Measurements from ENCODE around the gene C20orf144. TPM values are rescaled to one million over a fixed set of nuclear protein-coding genes. Genes with fewer than 3 reads are reported as not detected.
A peak's percentile ranks its signal among the peaks of the same experiment; 100 is the strongest.
"Not testable (repeated sequence)": the region's sequence is repeated elsewhere in the genome, so short reads cannot be mapped to it uniquely, and the experiment has no call there.

The C20orf144 gene
- total RNA-seq, result under 1 TPM; 0.12 to 0.81 TPM

- Mint-ChIP-seq H3K27ac (peak within 1 kb of the TSS; percentile 62 to 86), H3K27me3 (no peaks in the 10 kb centered on the region), H3K36me3 (no peaks in the 10 kb centered on the region), H3K4me3 (peak within 1 kb of the TSS; percentile 87), H3K4me1 (ENCODE audit: low read depth in 2 of 2) (peaks cover 22 to 25% of the 10 kb centered on the region in 2 donors), H3K9me3 (no peaks in the 10 kb centered on the region)
- ATAC-seq, result no peak
- DNase-seq (ENCODE audit: low spot score), result no peak
These were observed at the start of gene C20orf144 for GRCh38 chr20:33662172-33662571. C20orf144 (plus strand) TSS chr20:33662327; CDS start chr20:33662346, 19 bp downstream.

GRCh38 chr20:33621717-33622400 lies 40.3 kb upstream of the C20orf144 start:
- Mint-ChIP-seq H3K4me1 (ENCODE audit: low read depth in 2 of 2) (peaks cover 9 to 19% of the 10 kb centered on the region in 2 donors), H3K9me3 (no peaks in the 10 kb centered on the region)

GRCh38 chr20:33622705-33623365 lies 39.3 kb upstream of the C20orf144 start:
- no peaks in the 10 kb centered on the region for H3K27me3 Mint-ChIP-seq
- H3K36me3 Mint-ChIP-seq, result no peaks in the 10 kb centered on the region
- DNase-seq (ENCODE audit: low spot score) (no peak), ATAC-seq (no peak)
- peaks cover 9 to 19% of the 10 kb centered on the region in 2 donors for H3K4me1 Mint-ChIP-seq (ENCODE audit: low read depth in 2 of 2)
- H3K27ac Mint-ChIP-seq, result no peak overlapping the region
- H3K9me3 Mint-ChIP-seq, result no peaks in the 10 kb centered on the region
- no peak overlapping the region for H3K4me3 Mint-ChIP-seq

More at GRCh38 chr20:33621717-33622400, 40.3 kb upstream of the C20orf144 start:
- ATAC-seq, result no peak
- no peak for DNase-seq (ENCODE audit: low spot score)
- no peak overlapping the region for H3K27ac Mint-ChIP-seq
- no peaks in the 10 kb centered on the region for H3K36me3 Mint-ChIP-seq
- no peak overlapping the region for H3K4me3 Mint-ChIP-seq
- H3K27me3 Mint-ChIP-seq, result no peaks in the 10 kb centered on the region

- no peak overlapping the region for H3K4me3 Mint-ChIP-seq
- peaks cover 3% of the 10 kb centered on the region for H3K36me3 Mint-ChIP-seq
- ATAC-seq (no peak), DNase-seq (ENCODE audit: low spot score) (no peak)
- H3K4me1 Mint-ChIP-seq (ENCODE audit: low read depth in 2 of 2), result peaks cover 9 to 19% of the 10 kb centered on the region in 2 donors
- H3K9me3 Mint-ChIP-seq, result no peaks in the 10 kb centered on the region
- no peaks in the 10 kb centered on the region for H3K27me3 Mint-ChIP-seq
- peak overlapping the region in 1 of 2 donors; percentile 16 for H3K27ac Mint-ChIP-seq
These were observed 37.7 kb upstream of the C20orf144 start for GRCh38 chr20:33624399-33624798.

- Mint-ChIP-seq H3K27me3 (no peaks in the 10 kb centered on the region), H3K4me3 (no peak overlapping the region), H3K4me1 (ENCODE audit: low read depth in 2 of 2) (peaks cover 9 to 15% of the 10 kb centered on the region in 2 donors), H3K27ac (no peak overlapping the region), H3K9me3 (no peaks in the 10 kb centered on the region), H3K36me3 (peaks cover 7% of the 10 kb centered on the region)
- ATAC-seq (no peak), DNase-seq (ENCODE audit: low spot score) (no peak)
These were observed 35.9 kb upstream of the C20orf144 start for GRCh38 chr20:33626190-33626589.

- no peaks in the 10 kb centered on the region for H3K9me3 Mint-ChIP-seq
- H3K4me3 Mint-ChIP-seq, result no peak overlapping the region
- ATAC-seq (no peak), DNase-seq (ENCODE audit: low spot score) (no peak)
- H3K4me1 Mint-ChIP-seq (ENCODE audit: low read depth in 2 of 2), result peaks cover 9 to 15% of the 10 kb centered on the region in 2 donors
- no peaks in the 10 kb centered on the region for H3K27me3 Mint-ChIP-seq
- H3K36me3 Mint-ChIP-seq, result peaks cover 7% of the 10 kb centered on the region
- H3K27ac Mint-ChIP-seq, result no peak overlapping the region
These were observed 34.4 kb upstream of the C20orf144 start for GRCh38 chr20:33627577-33628216.

- no peaks in the 10 kb centered on the region for H3K9me3 Mint-ChIP-seq
- no peaks in the 10 kb centered on the region for H3K27me3 Mint-ChIP-seq
- H3K4me1 Mint-ChIP-seq (ENCODE audit: low read depth in 2 of 2), result peaks cover 4 to 8% of the 10 kb centered on the region in 2 donors
- DNase-seq (ENCODE audit: low spot score), result no peak
- no peak for ATAC-seq
- peaks cover 7% of the 10 kb centered on the region for H3K36me3 Mint-ChIP-seq
- H3K4me3 Mint-ChIP-seq, result no peak overlapping the region
- H3K27ac Mint-ChIP-seq, result no peak overlapping the region
These were observed 32.6 kb upstream of the C20orf144 start for GRCh38 chr20:33629533-33629932.

- Mint-ChIP-seq H3K27ac (no peak overlapping the region), H3K36me3 (peaks cover 7% of the 10 kb centered on the region), H3K4me1 (ENCODE audit: low read depth in 2 of 2) (peaks cover 0 to 4% of the 10 kb centered on the region in 2 donors), H3K27me3 (no peaks in the 10 kb centered on the region), H3K4me3 (no peak overlapping the region), H3K9me3 (no peaks in the 10 kb centered on the region)
- no peak for ATAC-seq
- DNase-seq (ENCODE audit: low spot score), result no peak
These were observed 32.1 kb upstream of the C20orf144 start for GRCh38 chr20:33629979-33630378.

- no peaks in the 10 kb centered on the region for H3K4me1 Mint-ChIP-seq (ENCODE audit: low read depth in 2 of 2)
- H3K4me3 Mint-ChIP-seq, result no peak overlapping the region
- no peak for DNase-seq (ENCODE audit: low spot score)
- no peak for ATAC-seq
- H3K27ac Mint-ChIP-seq, result no peak overlapping the region
- H3K27me3 Mint-ChIP-seq, result no peaks in the 10 kb centered on the region
- H3K9me3 Mint-ChIP-seq, result no peaks in the 10 kb centered on the region
- H3K36me3 Mint-ChIP-seq, result peaks cover 7% of the 10 kb centered on the region
These were observed 31.6 kb upstream of the C20orf144 start for GRCh38 chr20:33630507-33630906.

GRCh38 chr20:33631910-33632309 lies 30.2 kb upstream of the C20orf144 start:
- peaks cover 10% of the 10 kb centered on the region for H3K36me3 Mint-ChIP-seq
- not testable (repeated sequence) for DNase-seq (ENCODE audit: low spot score); H3K4me3 Mint-ChIP-seq; H3K27ac Mint-ChIP-seq; H3K27me3 Mint-ChIP-seq; H3K4me1 Mint-ChIP-seq (ENCODE audit: low read depth in 2 of 2); H3K9me3 Mint-ChIP-seq; ATAC-seq

- H3K36me3 Mint-ChIP-seq, result peaks cover 11% of the 10 kb centered on the region
- H3K4me3 Mint-ChIP-seq, result no peak overlapping the region
- peaks cover 0 to 3% of the 10 kb centered on the region in 2 donors for H3K4me1 Mint-ChIP-seq (ENCODE audit: low read depth in 2 of 2)
- no peak overlapping the region for H3K27ac Mint-ChIP-seq
- H3K9me3 Mint-ChIP-seq, result no peaks in the 10 kb centered on the region
- no peaks in the 10 kb centered on the region for H3K27me3 Mint-ChIP-seq
- DNase-seq (ENCODE audit: low spot score) (no peak), ATAC-seq (no peak)
These were observed 26.8 kb upstream of the C20orf144 start for GRCh38 chr20:33635341-33635740.

GRCh38 chr20:33636776-33637175 lies 25.4 kb upstream of the C20orf144 start:
- no peak overlapping the region for H3K27ac Mint-ChIP-seq
- H3K9me3 Mint-ChIP-seq, result no peaks in the 10 kb centered on the region
- H3K27me3 Mint-ChIP-seq, result no peaks in the 10 kb centered on the region
- ATAC-seq, result no peak
- H3K4me1 Mint-ChIP-seq (ENCODE audit: low read depth in 2 of 2), result peaks cover 0 to 3% of the 10 kb centered on the region in 2 donors
- H3K4me3 Mint-ChIP-seq, result no peak overlapping the region
- H3K36me3 Mint-ChIP-seq, result peaks cover 11% of the 10 kb centered on the region
- DNase-seq (ENCODE audit: low spot score), result no peak

- DNase-seq (ENCODE audit: low spot score) (no peak), ATAC-seq (no peak)
- Mint-ChIP-seq H3K4me1 (ENCODE audit: low read depth in 2 of 2) (peaks cover 0 to 3% of the 10 kb centered on the region in 2 donors), H3K27ac (no peak overlapping the region), H3K36me3 (peaks cover 11% of the 10 kb centered on the region), H3K27me3 (no peaks in the 10 kb centered on the region), H3K4me3 (no peak overlapping the region), H3K9me3 (no peaks in the 10 kb centered on the region)
These were observed 21.8 kb upstream of the C20orf144 start for GRCh38 chr20:33640287-33640686.
